ENCODE results near the gene ATP8A2.

Gene ATP8A2

DNA sequence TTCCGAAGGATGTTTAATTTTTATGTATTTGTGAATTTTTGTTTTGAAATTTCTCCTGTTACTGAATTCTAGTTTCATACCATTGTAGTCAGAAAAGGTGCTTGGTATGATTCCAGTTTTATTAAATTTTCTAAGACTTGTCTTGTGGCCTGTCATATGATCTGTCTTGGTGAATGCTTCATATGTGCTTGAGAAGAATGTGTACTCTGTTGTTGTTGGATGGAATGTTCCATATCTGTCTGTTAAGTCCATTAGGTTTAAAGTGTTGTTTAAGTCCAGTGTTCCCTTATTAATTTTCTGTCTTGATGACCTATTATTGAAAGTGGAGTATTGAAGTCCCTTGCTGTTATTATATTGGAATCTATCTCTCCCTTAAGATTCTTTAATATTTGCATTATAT, 273.9 kb downstream of the ATP8A2 start:
- no peak for DNase-seq

DNA sequence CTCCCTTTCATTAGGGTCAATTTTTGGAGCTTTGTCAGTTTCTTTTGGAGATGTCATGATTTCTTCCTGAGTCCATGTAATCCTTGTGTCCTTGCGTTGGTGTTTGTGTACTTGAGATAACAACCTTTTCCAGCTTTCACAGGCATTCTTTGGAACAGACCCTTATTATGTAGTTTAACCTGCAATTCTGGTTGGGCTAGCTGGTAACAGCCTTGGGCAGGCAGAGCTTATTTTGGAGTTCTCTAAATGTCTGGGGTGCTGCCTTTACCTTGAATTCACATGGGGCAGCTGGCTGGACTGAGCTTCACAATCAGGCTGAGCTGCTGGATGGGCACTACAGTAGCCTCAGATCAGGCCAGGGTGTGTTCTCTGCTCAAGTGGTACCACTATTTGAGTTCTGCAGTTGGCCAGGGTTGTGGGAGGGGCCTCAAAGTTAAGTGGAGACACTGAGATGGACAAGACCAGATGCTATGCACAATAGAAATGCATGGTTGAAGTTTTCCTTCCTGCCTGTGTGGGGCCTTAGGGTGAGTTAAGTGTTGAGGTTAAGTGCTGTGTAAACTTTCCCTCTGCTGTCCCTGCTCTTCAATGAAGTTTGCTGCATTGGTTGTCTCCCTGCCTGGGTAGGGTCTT, 277.3 kb downstream of the ATP8A2 start:
- no peak for DNase-seq

DNA sequence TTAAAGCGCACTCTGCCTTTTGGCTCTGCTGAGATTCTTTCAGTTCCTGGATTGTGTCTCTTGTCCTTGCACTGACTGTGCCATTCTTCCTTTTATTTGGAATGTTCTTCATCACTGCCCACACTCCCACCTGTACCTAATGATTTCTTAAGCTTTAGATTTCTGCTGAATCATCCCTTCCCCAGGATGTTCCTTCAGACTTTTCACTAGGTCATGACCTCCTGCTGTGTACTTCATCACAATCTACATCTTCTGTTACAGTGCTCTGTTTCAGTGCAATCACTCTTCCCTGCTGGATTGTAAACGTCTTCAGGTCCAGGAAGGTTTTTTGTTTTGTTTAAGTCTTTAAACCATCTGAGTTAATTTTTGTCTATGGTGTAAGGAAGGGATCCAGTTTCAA, 281.0 kb downstream of the ATP8A2 start:
- no peak for DNase-seq

DNA sequence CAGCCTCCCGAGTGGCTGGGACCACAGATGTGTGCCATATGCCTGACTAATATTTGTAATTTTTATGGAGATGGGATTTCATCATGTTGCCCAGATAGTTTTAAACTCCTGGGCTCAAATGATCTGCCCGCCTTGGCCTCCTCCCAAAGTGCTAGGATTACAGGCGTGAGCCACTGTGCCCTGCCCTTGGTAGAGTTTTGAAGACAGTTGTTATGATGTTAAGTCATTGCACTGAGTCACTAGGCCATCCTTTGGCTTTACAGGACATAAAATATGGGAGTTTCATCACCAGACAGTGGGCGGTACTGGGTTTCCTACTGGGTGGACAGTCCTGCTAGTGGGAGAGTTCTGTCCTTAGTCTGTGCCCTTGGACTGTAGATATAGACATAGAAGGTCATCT, 282.5 kb downstream of the ATP8A2 start:
- no peak for DNase-seq

DNA sequence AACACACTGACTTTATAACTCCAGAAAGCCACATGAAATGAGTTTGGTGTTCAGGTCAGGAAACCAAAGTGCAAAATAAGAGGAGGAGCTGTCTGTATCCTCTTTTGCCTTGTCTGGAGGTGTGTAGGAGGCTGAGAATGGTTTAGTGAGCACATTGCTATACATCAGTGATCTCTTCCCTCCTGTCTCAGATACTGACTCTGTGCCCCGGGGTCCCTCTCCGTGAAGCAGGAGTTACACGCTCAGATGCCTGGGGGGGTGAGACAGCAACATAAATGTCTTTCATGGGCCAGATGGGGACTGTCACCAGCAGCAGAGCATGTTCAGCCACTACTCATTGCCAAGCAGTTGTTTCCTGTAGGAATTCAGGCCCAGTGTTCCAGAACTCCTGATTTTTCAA, 285.4 kb downstream of the ATP8A2 start:
- no peak for DNase-seq

DNA sequence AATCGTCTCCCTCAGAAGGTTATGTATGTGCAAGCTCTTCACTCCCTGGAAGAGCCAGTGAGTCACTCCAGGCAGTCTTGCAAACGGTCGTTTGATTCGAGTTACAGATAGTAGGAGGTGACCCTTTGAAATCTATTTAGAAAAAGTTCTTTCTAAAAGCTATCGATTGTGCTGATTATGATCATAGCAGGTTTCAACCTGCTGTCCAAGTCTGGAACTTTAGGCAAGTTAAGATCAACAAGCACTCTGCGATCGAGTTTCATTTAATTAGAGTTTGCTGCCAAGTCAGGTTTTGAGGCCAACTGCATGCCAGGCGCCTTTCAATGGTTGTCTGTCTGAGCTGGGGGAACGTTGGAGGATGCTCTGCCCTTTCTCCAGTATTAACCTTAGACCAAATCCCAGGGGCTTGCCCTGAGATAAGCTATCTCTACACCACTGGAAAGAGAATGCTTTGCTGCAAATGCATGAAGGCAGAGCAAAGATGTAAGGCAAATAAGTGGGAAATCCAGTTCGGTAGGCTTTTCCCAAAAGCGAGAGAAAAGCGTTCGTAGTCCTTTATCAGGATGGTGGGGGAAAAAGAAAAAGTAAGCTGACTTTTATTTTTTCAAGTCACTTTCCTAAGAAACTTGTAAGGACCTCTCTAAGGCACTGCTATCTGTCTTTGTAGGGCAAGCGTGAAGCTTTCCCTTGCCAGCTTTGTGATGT, 287.5 kb downstream of the ATP8A2 start:
- no peak for DNase-seq

DNA sequence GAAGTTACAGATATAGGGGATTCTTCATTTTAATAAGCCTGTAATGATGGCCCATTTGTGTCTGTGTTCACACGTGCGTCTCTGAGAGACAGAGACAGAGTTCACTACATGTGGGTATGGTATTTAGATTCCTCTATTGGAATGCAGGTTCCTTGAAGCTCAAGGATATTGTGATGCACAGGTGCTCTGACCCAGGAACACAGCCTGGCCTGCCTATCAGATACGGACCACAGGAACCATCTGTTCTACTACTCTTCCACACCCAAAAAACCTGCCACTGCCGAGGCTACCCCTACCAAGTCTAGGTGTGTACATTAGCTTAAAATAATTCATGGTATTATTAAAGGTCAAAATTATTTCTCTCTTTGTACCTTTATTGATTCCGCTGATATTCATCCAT, 289.2 kb downstream of the ATP8A2 start:
- DNase-seq, result no peak

DNA sequence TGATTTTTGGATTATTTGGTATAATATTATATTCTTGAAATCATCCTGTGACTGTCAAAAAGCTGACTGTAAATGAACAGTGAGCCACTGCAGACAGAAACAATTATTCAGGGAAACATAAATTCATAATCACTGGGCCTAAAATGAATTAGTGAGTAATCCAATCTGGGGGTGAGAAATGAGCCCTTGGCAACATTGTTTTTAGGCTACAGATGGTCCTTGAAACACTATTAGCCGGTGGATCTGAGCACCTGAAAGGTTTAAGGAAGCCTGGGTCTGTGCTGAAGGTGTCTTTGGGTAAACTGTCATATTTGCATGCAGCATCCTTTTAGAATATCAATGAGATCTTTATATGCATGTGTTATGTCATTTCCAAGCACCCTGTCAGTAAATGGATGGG, 290.7 kb downstream of the ATP8A2 start:
- no peak for DNase-seq

DNA sequence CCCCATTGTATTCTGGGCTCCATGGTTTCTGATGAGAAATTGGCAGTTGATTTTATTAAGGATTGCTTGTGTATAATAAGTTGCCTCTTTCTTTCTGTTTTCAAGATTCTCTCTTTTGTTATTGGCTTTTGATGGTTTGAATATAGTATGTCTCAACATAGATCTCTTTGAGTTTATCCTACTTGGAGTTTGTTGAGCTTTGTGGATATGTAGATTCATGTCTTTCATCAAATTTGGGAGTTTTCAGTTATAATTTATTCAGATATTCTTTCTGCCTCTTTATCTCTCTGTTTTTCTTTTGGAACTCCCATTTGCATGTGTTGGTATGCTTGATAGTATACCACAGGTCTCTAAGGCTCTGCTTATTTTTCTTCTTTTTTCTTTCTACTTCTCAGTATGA, 296.6 kb downstream of the ATP8A2 start:
- DNase-seq, result no peak

DNA sequence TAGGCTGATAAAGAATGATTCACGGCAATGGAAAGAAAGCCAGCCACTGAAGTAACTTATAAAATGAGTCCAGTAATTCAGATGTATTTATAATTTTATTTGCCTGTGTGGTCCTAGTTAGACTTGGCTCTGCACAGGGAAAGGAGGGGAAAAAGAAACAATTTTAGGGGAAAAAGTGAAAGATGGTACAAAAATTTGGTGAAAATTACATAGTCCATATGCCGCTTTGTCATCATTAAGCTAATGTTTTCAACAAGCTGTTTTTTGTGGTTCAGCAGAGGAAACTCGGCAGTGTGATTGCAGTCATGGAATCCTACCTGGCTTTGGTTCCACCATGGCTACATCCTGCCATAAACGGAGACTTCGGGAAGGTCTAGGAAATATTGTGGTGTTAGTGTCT, 301.9 kb downstream of the ATP8A2 start:
- no peak for DNase-seq

DNA sequence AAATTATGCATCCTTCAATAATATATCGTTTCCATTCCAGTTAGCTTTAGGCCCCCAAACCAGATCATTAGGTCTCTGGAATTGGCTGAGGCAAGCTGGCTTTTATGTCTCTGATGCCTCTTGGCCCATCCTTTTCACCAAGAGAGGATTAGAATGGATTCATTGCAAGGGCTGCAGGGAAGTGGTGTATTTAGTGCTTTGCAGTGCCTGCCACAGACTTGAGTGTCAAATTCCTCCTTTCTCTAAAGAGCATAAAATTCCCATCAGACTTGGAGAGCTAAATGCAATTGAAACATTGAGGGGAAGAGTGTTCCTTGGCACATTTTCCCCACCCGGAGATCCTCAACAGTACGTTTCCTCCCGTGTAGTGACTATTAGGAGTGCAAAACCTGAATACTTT, 302.6 kb downstream of the ATP8A2 start:
- DNase-seq, result no peak

DNA sequence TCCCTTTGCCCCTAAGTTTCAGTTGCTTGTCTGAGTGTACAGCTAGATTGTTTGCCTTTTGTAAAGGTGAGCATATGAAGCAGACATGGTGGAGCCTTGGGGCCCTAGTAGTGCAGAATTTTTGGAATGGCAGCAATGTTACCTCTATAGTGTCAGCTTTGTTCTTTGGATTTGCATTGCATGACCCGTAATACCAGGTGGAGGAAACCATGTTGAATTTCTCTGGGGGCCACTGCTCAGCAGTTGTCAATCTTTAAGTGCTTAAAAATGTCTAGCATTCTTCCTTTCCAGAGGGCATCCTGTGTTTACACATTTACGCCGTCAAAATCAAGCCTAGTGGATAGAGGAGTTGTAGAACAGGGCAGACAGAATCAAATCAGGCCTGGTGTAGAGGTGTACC, 303.3 kb downstream of the ATP8A2 start:
- DNase-seq, result no peak

DNA sequence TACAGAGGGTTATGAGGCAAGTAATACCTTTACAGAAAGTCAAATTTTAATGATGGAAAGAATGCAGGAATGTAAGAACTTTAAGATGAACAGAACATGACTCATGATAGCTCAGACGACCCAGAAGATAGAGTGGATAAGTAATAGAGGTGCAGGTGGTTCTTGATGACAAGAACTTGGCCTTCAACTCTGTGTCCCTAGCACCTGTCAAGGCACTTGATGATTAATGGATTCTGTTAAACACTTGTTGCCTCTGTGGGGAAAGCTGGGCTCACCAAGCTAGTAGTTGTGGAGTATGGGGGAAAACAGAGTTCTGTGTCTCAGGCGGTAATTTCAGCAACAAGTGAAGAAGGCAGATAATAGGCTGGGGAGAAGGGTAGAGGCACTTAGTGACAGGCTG, 306.2 kb downstream of the ATP8A2 start:
- no peak for DNase-seq

DNA sequence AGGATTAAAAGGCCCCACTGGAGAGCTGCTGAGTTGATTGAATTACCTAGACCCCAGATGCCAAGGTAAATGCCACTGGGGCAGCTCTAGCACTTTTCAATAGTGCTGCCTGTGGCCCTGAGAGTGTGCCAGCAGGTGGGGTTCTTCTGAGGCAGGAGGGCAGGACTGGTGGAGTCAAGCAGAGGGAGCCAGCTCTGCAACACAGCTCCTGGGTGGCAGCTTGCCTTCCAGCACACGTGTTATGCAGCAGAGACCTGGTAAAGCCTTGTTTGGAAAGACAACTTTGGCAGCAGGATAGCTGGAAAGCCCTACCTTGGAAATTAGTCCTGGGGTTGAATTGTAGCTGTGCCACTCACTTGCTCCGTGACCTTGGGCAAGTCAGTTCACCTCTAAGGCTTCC, 306.6 kb downstream of the ATP8A2 start:
- DNase-seq, result no peak

DNA sequence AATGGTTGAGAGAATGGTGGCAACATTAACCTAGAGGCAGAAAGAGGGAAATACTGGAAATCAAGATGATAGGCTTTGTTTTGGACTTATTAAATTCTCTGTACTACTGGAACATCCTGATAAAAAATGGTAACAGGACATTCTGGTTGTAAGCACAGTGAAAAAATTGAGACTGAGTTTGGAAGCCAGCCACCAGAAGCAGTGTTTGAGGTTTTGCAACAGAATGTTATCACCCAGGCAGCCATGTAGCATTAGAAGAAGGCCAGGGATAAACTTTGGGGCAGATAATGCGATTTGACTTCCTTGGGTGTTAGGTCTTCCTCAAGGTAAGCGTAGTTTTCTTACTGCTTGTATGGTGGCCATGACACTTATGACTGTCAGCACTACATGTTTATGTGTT, 307.4 kb downstream of the ATP8A2 start:
- no peak for DNase-seq

DNA sequence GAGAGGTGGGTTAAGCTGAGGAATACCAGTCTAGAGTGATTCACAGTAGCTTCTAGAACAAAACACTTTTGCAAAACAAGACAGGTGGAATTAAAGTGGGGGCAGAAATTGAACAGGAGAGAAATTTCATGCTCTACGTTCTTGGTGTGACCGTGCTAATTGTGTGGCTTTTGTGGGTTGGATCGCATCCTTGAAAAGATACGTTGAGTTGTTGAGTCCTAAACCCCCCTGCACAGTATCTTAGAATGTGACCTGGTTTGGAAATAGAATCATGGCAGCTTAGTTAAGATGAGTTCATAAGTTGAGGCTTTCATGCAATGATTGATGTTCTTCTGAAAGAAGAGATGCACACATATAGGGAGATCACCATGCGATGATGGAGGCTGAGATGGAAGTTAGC, 308.2 kb downstream of the ATP8A2 start:
- no peak for DNase-seq

DNA sequence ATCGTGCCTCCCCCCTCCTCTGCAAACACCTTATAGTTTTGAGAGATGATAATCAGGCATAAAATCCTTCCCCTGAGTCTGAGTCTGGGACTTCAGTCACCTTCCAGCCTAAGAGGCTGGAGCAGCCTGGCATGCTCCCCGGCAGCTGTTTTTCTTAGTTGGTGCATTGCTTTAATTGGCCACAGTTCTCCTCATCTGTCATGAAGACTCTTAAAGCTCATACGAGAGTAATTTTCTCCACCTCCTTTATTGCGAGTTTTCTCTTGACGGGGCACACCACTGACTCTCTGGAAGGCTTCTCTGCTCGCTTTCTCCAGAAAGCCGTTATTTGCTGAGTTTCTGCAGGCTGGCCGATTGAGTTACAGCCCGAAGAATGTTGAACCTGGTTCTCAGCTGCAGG, 310.5 kb downstream of the ATP8A2 start:
- no peak for DNase-seq

DNA sequence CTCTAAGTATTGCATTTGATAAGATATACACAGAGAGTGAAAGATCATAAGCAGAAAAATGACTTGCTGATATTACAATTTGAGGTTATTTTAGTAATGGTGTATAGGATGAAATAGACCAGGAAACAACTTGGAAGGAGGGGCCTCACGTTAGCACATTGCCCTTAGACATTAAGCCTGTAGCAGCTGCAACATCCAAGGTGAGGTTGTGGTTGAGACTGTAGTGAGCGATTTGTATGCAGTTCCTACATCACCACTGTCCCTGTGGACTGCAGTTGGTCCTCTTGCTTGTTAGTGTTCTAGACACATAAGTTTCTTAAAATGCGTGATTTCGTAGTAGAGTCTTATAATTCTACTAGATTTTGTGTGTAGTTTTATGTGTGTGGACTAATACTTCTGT, 311.3 kb downstream of the ATP8A2 start:
- DNase-seq, result no peak

DNA sequence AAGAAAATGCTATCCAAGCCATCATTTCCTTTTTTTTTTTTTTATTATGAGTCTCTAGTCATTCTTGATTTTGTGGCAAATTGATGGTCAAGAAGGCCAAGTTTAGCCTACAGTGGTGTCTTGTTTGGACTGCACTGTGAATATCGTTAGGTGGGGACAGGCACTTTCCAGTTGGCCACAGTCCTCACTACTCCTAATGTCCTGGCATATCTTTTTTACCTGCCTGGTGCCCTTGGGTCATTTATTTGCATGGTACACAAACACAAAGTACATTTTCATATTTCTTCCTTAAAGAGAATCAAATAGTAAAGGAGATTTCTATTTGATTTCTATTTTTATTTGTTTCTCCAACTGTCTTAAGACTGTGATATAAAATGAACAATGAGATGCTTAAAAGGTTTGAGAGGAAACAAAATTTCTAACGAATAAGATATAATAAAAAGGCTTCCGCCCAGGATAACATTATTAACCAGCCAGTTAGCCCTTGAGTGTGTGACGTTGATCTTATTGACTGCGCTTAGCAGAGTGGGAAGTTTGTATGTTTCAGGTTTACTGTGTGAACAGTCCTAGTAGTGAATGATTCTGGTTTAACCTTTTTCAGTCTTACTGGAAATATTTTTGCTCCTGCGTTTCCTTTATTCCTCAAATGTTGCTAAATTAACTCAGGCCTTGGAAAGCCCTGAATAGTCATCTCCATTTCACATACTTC, 312.0 kb downstream of the ATP8A2 start:
- DNase-seq, result no peak

DNA sequence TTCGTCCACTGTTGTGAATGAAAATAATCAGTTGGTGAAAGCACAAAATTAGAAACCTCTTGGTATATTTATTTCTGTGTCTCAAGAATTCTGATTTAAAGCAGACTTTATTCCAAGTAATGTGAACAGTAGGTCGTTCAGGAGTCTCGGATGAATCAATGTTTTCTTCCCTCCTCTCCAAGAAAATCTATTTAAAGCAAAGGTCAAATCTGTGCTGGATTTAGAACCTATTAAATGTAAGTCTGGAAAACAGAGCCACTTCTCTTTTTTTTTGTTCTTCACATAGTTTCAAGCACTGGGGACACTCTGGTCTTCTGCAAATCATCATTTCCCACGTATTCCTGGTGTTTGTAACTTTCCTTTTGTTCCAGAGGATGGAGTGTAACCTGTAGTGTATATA, 312.7 kb downstream of the ATP8A2 start:
- no peak for DNase-seq

DNA sequence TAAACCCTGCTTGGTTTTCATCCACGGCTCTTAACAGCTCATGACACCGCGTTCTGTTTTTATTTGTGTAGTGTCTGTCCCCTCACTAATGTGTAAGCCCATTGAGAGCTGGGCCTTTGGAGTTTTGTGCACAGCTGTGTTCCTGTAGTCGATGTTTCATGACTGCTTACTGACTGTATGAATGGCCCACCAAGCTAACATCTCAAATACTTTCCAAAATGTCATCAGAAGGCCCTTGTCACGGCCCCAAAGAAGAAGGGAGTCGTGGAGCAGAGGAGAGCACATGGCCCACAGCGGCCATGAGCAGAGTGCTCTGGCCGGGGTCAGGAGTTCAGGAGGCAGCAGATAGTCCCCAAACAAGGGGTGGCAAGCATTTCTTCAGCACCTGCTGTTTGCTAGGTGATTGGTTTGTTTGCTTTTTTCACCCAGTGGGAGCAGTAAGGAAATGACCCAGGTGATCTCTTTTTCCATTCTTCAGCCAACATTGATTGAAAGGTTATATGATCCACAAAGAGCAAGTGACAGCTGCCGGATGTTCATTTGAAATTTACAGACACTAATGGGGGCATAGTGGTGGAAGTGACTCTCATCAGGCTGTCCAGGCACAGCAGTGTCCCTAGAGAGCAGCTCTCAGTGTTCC, 315.2 kb downstream of the ATP8A2 start:
- no peak for DNase-seq

DNA sequence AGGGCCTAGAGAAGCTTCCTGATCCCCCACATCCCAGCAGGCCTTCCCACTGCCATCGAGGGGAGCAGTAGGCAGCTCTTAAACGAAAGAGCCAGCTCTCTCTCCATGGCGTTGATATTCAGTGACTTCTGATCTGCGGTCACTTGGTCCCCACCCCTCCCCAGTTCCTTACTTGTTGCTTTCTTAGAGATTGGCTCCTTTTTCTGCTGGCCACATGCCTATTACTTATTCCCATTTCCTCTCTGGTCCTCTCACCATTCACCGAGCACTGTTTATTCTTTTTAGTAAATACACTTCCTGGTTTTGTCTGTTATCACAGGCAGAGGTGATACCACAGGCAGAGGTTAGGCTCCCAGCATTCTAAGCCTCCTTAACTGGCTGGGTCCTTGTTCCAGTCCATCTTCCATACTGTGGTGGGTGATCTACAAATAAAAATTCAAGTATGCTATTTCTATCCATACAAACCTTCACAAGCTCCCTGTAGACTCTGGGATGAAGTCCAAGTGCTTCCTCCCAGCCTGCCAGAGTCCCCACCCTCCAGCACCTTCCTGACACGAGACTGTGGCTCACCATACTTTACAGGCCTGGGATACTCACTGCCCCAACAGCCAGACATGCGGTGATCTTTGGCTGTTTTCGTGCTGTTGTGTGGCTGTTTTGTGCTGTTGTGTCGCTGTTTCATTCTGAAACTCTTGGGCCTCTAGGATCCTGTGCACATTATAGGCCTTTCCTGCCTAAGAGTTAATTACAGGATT, 315.9 kb downstream of the ATP8A2 start:
- no peak for DNase-seq

DNA sequence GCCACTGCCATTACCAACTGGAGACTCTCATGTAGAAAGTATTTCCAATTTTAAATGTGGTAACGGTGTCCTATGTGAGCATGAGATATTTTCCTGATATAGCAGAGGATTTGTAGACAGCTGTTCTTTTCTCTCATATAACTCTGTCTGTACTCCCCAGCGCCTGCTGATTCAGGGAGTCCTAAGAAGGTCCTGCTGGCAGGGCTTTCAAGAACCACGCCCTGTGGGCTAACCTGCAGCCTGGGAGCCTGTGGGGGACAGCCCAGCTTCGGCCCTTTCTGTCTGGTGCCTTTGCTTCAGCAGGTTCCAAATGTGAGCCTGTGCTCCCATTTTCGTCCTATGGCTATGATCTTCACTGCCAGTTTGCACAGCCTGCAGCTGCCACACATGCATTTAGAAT, 316.8 kb downstream of the ATP8A2 start:
- no peak for DNase-seq

Measured in CD4-positive, alpha-beta T cell treated with Interleukin-4 for 4 hours (primary cell).